HepG2 (cell line): ENCODE measurements around the gene SQOR. TPM values are rescaled to one million over a fixed set of nuclear protein-coding genes. Genes with fewer than 3 reads are reported as not detected.
A peak's percentile ranks its signal among the peaks of the same experiment; 100 is the strongest.

Experiments used
- ATF6 ChIP-seq: sonication (generic); formaldehyde crosslinking; conservative IDR thresholded peaks from 2 replicates; pipeline ENCODE4 v1.4.0; 2020; ENCODE audit warnings: missing genetic modification reagents
- CENPX ChIP-seq: sonication (generic); formaldehyde crosslinking; IDR thresholded peaks from 2 replicates; pipeline ENCODE4 v1.9.0; 2021; ENCODE audit warnings: mild to moderate bottlenecking, missing genetic modification reagents, moderate library complexity
- GABPB1 ChIP-seq: IDR thresholded peaks from 2 replicates; pipeline ENCODE4 v1.6.1; 2016; ENCODE audit warnings: mild to moderate bottlenecking, missing genetic modification reagents, moderate library complexity, missing compliant biosample characterization
- HNRNPK ChIP-seq: fragments of 200-400 bp; formaldehyde crosslinking; IDR thresholded peaks from 2 replicates; pipeline ENCODE4 v1.6.1; 2018; ENCODE audit warnings: low read length, low read depth, moderate library complexity, mild to moderate bottlenecking; ENCODE audit not compliant: poor library complexity, severe bottlenecking
- KDM2A ChIP-seq: sonication (generic); formaldehyde crosslinking; IDR thresholded peaks from 2 replicates; pipeline ENCODE4 v1.4.0; 2020; ENCODE audit warnings: low read depth, missing genetic modification reagents, borderline replicate concordance
- KLF11 ChIP-seq: IDR thresholded peaks from 2 replicates; pipeline ENCODE4 v1.6.1; 2016; ENCODE audit warnings: missing compliant biosample characterization
- KMT2A ChIP-seq: sonication (generic); formaldehyde crosslinking; IDR thresholded peaks from 2 replicates; pipeline ENCODE4 v1.4.0; 2020; ENCODE audit warnings: missing genetic modification reagents
- NBN ChIP-seq: fragments of 450-650 bp; conservative IDR thresholded peaks from 2 replicates; pipeline ENCODE4 v1.6.1; 2017
- PAWR ChIP-seq: sonication (generic); formaldehyde crosslinking; IDR thresholded peaks from 2 replicates; pipeline ENCODE4 v1.4.0; 2020; ENCODE audit warnings: missing genetic modification reagents, mild to moderate bottlenecking, borderline replicate concordance
- TGIF2 ChIP-seq: IDR thresholded peaks from 2 replicates; pipeline ENCODE4 v1.6.1; 2016; ENCODE audit warnings: control low read depth, missing compliant biosample characterization
- ZBTB7A ChIP-seq: sonication (generic); formaldehyde crosslinking; IDR thresholded peaks from 2 replicates; pipeline ENCODE4 v1.8.0; 2022; ENCODE audit warnings: mild to moderate bottlenecking, missing genetic modification reagents
- ZNF432 ChIP-seq: sonication (generic); formaldehyde crosslinking; IDR thresholded peaks from 2 replicates; pipeline ENCODE4 v1.5.0; 2020; ENCODE audit warnings: missing genetic modification reagents, mild to moderate bottlenecking, borderline replicate concordance
- ZNF792 ChIP-seq: IDR thresholded peaks from 2 replicates; pipeline ENCODE4 v1.6.1; 2016
- polyA plus RNA-seq, 8 experiments: library from polyadenylated mRNA; depleted of rRNA in 3 of 8; stranded (reverse) in 7 of 8; unstranded in 1 of 8; fragments of >200 nt; fragmentation: Illumina TruSeq in 4 of 8; extraction: Trizol in 4 of 8; gene quantifications; 2 replicates each; pipeline versions ENCODE4 v1.2.1 to v1.2.3, GENCODE V29; 2011 to 2016; ENCODE audit warnings: low read depth in 4 of 8, missing spikeins in 1 of 8, mixed read lengths in 1 of 8; ENCODE audit not compliant: insufficient read depth in 1 of 8
- total RNA-seq, 5 experiments: library from RNA; depleted of rRNA; stranded (reverse); fragments of >200 nt; fragmentation: Illumina TruSeq; extraction: Trizol; gene quantifications; 2 replicates each; pipeline ENCODE4 v1.2.3, GENCODE V29; 2016; ENCODE audit warnings: low read depth in 1 of 5
- TF ChIP-seq, protein P1 (sequence below): sonication (generic); formaldehyde crosslinking; IDR thresholded peaks from 2 replicates; pipeline ENCODE4 v1.4.0; 2020; ENCODE audit warnings: missing genetic modification reagents
- TF ChIP-seq, protein P2 (sequence below): sonication (generic); formaldehyde crosslinking; IDR thresholded peaks from 2 replicates; pipeline ENCODE4 v1.8.1; 2023; ENCODE audit warnings: mild to moderate bottlenecking, missing genetic modification reagents
- TF ChIP-seq, protein P3 (sequence below): sonication (generic); formaldehyde crosslinking; IDR thresholded peaks from 2 replicates; pipeline ENCODE4 v1.4.0; 2020; ENCODE audit warnings: missing genetic modification reagents
- TF ChIP-seq, protein P4 (sequence below): sonication (generic); formaldehyde crosslinking; IDR thresholded peaks from 2 replicates; pipeline ENCODE4 v1.4.0; 2020; ENCODE audit warnings: missing genetic modification reagents

SQOR gene
- total and polyA plus RNA-seq, 2 of the 13 experiments (the other 11 are each of a cell fraction or from before 2014, with no cell fraction given) = 19.3 to 19.4 TPM

GRCh38 chr15:45587095-45587862 lies 47.5 kb upstream of the SQOR start, which contains the start of gene BLOC1S6 (continued):
- TF ChIP-seq ZNF792 (peak; percentile 70; the same call in 1 of the 2 replicates), ZBTB7A (peak; percentile 57; the same call in 1 of the 2 replicates), CENPX (CRISPR knock-in tag) (no peak), NBN (no peak), HNRNPK (no peak), KLF11 (peak; percentile 73; the same call in 1 of the 2 replicates), KDM2A (peak; percentile 97), ZNF432 (CRISPR knock-in tag) (no peak), KMT2A (CRISPR knock-in tag) (peak; percentile 99), TGIF2 (peak; percentile 85; the same call in 1 of the 2 replicates), PAWR (CRISPR knock-in tag) (no peak), GABPB1 (CRISPR knock-in tag) (peak; percentile 100), ATF6 (0 out of 2 replicates have a peak, but pooled peaks have one; percentile 82)
- TF ChIP-seq, protein P1, sequence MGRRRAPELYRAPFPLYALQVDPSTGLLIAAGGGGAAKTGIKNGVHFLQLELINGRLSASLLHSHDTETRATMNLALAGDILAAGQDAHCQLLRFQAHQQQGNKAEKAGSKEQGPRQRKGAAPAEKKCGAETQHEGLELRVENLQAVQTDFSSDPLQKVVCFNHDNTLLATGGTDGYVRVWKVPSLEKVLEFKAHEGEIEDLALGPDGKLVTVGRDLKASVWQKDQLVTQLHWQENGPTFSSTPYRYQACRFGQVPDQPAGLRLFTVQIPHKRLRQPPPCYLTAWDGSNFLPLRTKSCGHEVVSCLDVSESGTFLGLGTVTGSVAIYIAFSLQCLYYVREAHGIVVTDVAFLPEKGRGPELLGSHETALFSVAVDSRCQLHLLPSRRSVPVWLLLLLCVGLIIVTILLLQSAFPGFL (CRISPR knock-in tag) = no peak
- TF ChIP-seq, protein P2, sequence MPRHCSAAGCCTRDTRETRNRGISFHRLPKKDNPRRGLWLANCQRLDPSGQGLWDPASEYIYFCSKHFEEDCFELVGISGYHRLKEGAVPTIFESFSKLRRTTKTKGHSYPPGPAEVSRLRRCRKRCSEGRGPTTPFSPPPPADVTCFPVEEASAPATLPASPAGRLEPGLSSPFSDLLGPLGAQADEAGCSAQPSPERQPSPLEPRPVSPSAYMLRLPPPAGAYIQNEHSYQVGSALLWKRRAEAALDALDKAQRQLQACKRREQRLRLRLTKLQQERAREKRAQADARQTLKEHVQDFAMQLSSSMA = 0 out of 2 replicates have a peak, but pooled peaks have one; percentile 49
- TF ChIP-seq, protein P3, sequence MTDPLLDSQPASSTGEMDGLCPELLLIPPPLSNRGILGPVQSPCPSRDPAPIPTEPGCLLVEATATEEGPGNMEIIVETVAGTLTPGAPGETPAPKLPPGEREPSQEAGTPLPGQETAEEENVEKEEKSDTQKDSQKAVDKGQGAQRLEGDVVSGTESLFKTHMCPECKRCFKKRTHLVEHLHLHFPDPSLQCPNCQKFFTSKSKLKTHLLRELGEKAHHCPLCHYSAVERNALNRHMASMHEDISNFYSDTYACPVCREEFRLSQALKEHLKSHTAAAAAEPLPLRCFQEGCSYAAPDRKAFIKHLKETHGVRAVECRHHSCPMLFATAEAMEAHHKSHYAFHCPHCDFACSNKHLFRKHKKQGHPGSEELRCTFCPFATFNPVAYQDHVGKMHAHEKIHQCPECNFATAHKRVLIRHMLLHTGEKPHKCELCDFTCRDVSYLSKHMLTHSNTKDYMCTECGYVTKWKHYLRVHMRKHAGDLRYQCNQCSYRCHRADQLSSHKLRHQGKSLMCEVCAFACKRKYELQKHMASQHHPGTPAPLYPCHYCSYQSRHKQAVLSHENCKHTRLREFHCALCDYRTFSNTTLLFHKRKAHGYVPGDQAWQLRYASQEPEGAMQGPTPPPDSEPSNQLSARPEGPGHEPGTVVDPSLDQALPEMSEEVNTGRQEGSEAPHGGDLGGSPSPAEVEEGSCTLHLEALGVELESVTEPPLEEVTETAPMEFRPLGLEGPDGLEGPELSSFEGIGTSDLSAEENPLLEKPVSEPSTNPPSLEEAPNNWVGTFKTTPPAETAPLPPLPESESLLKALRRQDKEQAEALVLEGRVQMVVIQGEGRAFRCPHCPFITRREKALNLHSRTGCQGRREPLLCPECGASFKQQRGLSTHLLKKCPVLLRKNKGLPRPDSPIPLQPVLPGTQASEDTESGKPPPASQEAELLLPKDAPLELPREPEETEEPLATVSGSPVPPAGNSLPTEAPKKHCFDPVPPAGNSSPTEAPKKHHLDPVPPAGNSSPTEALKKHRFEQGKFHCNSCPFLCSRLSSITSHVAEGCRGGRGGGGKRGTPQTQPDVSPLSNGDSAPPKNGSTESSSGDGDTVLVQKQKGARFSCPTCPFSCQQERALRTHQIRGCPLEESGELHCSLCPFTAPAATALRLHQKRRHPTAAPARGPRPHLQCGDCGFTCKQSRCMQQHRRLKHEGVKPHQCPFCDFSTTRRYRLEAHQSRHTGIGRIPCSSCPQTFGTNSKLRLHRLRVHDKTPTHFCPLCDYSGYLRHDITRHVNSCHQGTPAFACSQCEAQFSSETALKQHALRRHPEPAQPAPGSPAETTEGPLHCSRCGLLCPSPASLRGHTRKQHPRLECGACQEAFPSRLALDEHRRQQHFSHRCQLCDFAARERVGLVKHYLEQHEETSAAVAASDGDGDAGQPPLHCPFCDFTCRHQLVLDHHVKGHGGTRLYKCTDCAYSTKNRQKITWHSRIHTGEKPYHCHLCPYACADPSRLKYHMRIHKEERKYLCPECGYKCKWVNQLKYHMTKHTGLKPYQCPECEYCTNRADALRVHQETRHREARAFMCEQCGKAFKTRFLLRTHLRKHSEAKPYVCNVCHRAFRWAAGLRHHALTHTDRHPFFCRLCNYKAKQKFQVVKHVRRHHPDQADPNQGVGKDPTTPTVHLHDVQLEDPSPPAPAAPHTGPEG (CRISPR knock-in tag) = peak; percentile 78
- TF ChIP-seq, protein P4, sequence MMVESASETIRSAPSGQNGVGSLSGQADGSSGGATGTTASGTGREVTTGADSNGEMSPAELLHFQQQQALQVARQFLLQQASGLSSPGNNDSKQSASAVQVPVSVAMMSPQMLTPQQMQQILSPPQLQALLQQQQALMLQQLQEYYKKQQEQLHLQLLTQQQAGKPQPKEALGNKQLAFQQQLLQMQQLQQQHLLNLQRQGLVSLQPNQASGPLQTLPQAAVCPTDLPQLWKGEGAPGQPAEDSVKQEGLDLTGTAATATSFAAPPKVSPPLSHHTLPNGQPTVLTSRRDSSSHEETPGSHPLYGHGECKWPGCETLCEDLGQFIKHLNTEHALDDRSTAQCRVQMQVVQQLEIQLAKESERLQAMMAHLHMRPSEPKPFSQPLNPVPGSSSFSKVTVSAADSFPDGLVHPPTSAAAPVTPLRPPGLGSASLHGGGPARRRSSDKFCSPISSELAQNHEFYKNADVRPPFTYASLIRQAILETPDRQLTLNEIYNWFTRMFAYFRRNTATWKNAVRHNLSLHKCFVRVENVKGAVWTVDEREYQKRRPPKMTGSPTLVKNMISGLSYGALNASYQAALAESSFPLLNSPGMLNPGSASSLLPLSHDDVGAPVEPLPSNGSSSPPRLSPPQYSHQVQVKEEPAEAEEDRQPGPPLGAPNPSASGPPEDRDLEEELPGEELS (CRISPR knock-in tag) = no peak
